Liver (tissue), 9 donors: ENCODE data around the gene DHRSX. TPM values are rescaled to one million over a fixed set of nuclear protein-coding genes. Genes with fewer than 3 reads are reported as not detected.

Source experiments
- DNase-seq: peaks from one replicate; pipeline ENCODE4 v3.0.0-alpha.2; 2017; ENCODE audit warnings: low spot score
- H3K27ac ChIP-seq, 2 donors: one replicate each; pipeline ENCODE4 v1.7.0; 2013; ENCODE audit warnings: inconsistent platforms in 2 of 2, low read length in 2 of 2, control low read depth in 1 of 2, low read depth in 1 of 2, mild to moderate bottlenecking in 1 of 2
- H3K27me3 ChIP-seq, 4 donors: one replicate each; pipeline versions ENCODE4 v1.6.1 to v1.7.0; 2013; ENCODE audit warnings: low read length in 3 of 4, inconsistent platforms in 1 of 4, mild to moderate bottlenecking in 1 of 4, moderate library complexity in 1 of 4; ENCODE audit not compliant: control insufficient read depth in 4 of 4, insufficient read depth in 4 of 4
- H3K36me3 ChIP-seq, 4 donors: one replicate each; pipeline versions ENCODE4 v1.6.1 to v1.7.0; 2013; ENCODE audit warnings: low read length in 3 of 4, mild to moderate bottlenecking in 3 of 4, low read depth in 1 of 4, moderate library complexity in 1 of 4; ENCODE audit not compliant: control insufficient read depth in 4 of 4, insufficient read depth in 3 of 4
- H3K4me1 ChIP-seq, 4 donors: one replicate each; pipeline versions ENCODE4 v1.6.1 to v1.7.0; 2013; ENCODE audit warnings: low read length in 3 of 4, mild to moderate bottlenecking in 3 of 4, moderate library complexity in 1 of 4; ENCODE audit not compliant: control insufficient read depth in 4 of 4, insufficient read depth in 4 of 4
- H3K4me3 ChIP-seq, 3 donors: one replicate each; pipeline versions ENCODE4 v1.6.1 to v1.7.0; 2013; ENCODE audit warnings: low read length in 3 of 3, control low read depth in 1 of 3, low read depth in 1 of 3, mild to moderate bottlenecking in 1 of 3
- H3K9ac ChIP-seq, 2 donors: one replicate each; pipeline ENCODE4 v1.7.0; 2013; ENCODE audit warnings: low read length in 2 of 2, mild to moderate bottlenecking in 2 of 2, moderate library complexity in 2 of 2, control low read depth in 1 of 2, low read depth in 1 of 2
- H3K9me3 ChIP-seq, 4 donors: one replicate each; pipeline versions ENCODE4 v1.6.1 to v1.7.0; 2013; ENCODE audit warnings: low read length in 3 of 4; ENCODE audit not compliant: control insufficient read depth in 4 of 4
- ATF3 ChIP-seq: IDR thresholded peaks from 2 replicates; pipeline ENCODE4 v1.6.1; 2016; ENCODE audit warnings: antibody characterized with exemption
- CTCF ChIP-seq: fragments of 150-350 bp; IDR thresholded peaks from 2 replicates; pipeline ENCODE4 v1.5.1; 2017; ENCODE audit warnings: improper control_type of control experiment, low read depth, low read length; ENCODE audit not compliant: missing input control
- EGR1 ChIP-seq, 2 donors: IDR thresholded peaks; 2 replicates each; pipeline ENCODE4 v1.6.1; 2016 to 2018; ENCODE audit warnings: antibody characterized with exemption in 2 of 2, low read depth in 2 of 2
- FOXA1 ChIP-seq: IDR thresholded peaks from 2 replicates; pipeline ENCODE4 v1.6.1; 2016; ENCODE audit warnings: antibody characterized with exemption
- FOXA2 ChIP-seq: IDR thresholded peaks from 2 replicates; pipeline ENCODE4 v1.6.1; 2016; ENCODE audit warnings: antibody characterized with exemption
- GABPA ChIP-seq, 2 donors: IDR thresholded peaks in 1 of 2; conservative IDR thresholded peaks in 1 of 2; 2 replicates each; pipeline ENCODE4 v1.6.1; 2016; ENCODE audit warnings: antibody characterized with exemption in 2 of 2, mild to moderate bottlenecking in 1 of 2, moderate library complexity in 1 of 2
- HNF4A ChIP-seq, 2 donors: conservative IDR thresholded peaks; 2 replicates each; pipeline ENCODE4 v1.6.1; 2016; ENCODE audit warnings: antibody characterized with exemption in 2 of 2, mild to moderate bottlenecking in 2 of 2
- HNF4G ChIP-seq: IDR thresholded peaks from 2 replicates; pipeline ENCODE4 v1.6.1; 2016; ENCODE audit warnings: antibody characterized with exemption
- JUND ChIP-seq, 2 donors: IDR thresholded peaks; 2 replicates each; pipeline ENCODE4 v1.6.1; 2016; ENCODE audit warnings: antibody characterized with exemption in 2 of 2
- MAX ChIP-seq: IDR thresholded peaks from 2 replicates; pipeline ENCODE4 v1.6.1; 2016; ENCODE audit warnings: antibody characterized with exemption
- NR2F2 ChIP-seq: IDR thresholded peaks from 2 replicates; pipeline ENCODE4 v1.6.1; 2016; ENCODE audit warnings: antibody characterized with exemption
- RAD21 ChIP-seq, 2 donors: IDR thresholded peaks; 2 replicates each; pipeline ENCODE4 v1.6.1; 2016; ENCODE audit warnings: antibody characterized with exemption in 2 of 2, mild to moderate bottlenecking in 2 of 2
- REST ChIP-seq: IDR thresholded peaks from 2 replicates; pipeline ENCODE4 v1.6.1; 2016; ENCODE audit warnings: antibody characterized with exemption, mild to moderate bottlenecking
- RXRA ChIP-seq, 2 donors: IDR thresholded peaks; 2 replicates each; pipeline ENCODE4 v1.6.1; 2017 to 2018; ENCODE audit warnings: antibody characterized with exemption in 2 of 2, mild to moderate bottlenecking in 1 of 2
- SP1 ChIP-seq: IDR thresholded peaks from 2 replicates; pipeline ENCODE4 v1.6.1; 2018; ENCODE audit warnings: antibody characterized with exemption, mild to moderate bottlenecking
- TAF1 ChIP-seq: conservative IDR thresholded peaks from 2 replicates; pipeline ENCODE4 v1.6.1; 2016; ENCODE audit warnings: antibody characterized with exemption, mild to moderate bottlenecking
- YY1 ChIP-seq: IDR thresholded peaks from 2 replicates; pipeline ENCODE4 v1.6.1; 2016; ENCODE audit warnings: antibody characterized with exemption, mild to moderate bottlenecking
- ZBTB33 ChIP-seq: IDR thresholded peaks from 2 replicates; pipeline ENCODE4 v1.6.1; 2016; ENCODE audit warnings: antibody characterized with exemption
- WGBS: extraction: QIAGEN DNeasy Blood & Tissue Kit; methylation state at CpG from one replicate; pipeline ENCODE4 v1.1.7; 2013; 5-methylcytosine and 5-hydroxymethylcytosine counted together
- polyA plus RNA-seq, 2 donors: library from polyadenylated mRNA; stranded (reverse) in 1 of 2; unstranded in 1 of 2; fragments of 200-250 nt in 1 of 2; fragments of >200 nt in 1 of 2; fragmentation: Nextera tagmentation in 1 of 2; extraction: Ambion mirVana in 1 of 2; gene quantifications; one replicate each; pipeline versions ENCODE4 v1.2.1 to v1.2.3, GENCODE V29; 2013 to 2015
- total RNA-seq, 2 donors: library from RNA; depleted of rRNA; stranded (reverse); fragments of >200 nt; gene quantifications; one replicate each; pipeline ENCODE4 v1.2.3, GENCODE V29; 2014
- donor health status: healthy.
- donor health status: healthy.
- donor health status: healthy.
- donor health status: healthy.
- donor health status: healthy.

Gene DHRSX
- total and polyA plus RNA-seq, 4 donors = 17.2 to 35.2 (median 23.3) TPM

- peaks cover 0 to 8% (median 1%) of the 10 kb centered on the region in 4 donors for H3K9me3 ChIP-seq
- WGBS = 93% methylated on average over 25 of the region's 25 CpGs
- H3K4me1 ChIP-seq = no peaks in the 10 kb centered on the region
- H3K27ac ChIP-seq = no peak overlapping the region
- DNase-seq = no peak
- H3K27me3 ChIP-seq = no peaks in the 10 kb centered on the region
- H3K9ac ChIP-seq = no peak overlapping the region
- H3K4me3 ChIP-seq = no peak overlapping the region
- TF ChIP-seq REST (no peak), SP1 (no peak), HNF4G (no peak), ATF3 (no peak), RAD21 (IDR thresholded peaks at IDR 0.05) (no peak), MAX (no peak), EGR1 (IDR thresholded peaks at IDR 0.05; ENCODE audit: low read depth in 2 of 2) (no peak), GABPA (IDR thresholded peaks at IDR 0.05 in 1 of 2, conservative IDR thresholded peaks at IDR 0.05 in 1 of 2) (no peak), TAF1 (no peak), ZBTB33 (no peak), NR2F2 (no peak), YY1 (no peak), JUND (IDR thresholded peaks at IDR 0.05) (no peak), CTCF (no peak), HNF4A (conservative IDR thresholded peaks at IDR 0.05) (no peak), RXRA (IDR thresholded peaks at IDR 0.05) (no peak), FOXA1 (no peak), FOXA2 (no peak)
- no peaks in the 10 kb centered on the region for H3K36me3 ChIP-seq
These were observed 315.3 kb downstream of the DHRSX start for GRCh38 chrX:2185341-2186082.
